ENCODE data around the gene MCF2L2.
"Not testable (repeated sequence)": the region's sequence is repeated elsewhere in the genome, so short reads cannot be mapped to it uniquely, and the experiment has no call there.

MCF2L2 gene

DNA sequence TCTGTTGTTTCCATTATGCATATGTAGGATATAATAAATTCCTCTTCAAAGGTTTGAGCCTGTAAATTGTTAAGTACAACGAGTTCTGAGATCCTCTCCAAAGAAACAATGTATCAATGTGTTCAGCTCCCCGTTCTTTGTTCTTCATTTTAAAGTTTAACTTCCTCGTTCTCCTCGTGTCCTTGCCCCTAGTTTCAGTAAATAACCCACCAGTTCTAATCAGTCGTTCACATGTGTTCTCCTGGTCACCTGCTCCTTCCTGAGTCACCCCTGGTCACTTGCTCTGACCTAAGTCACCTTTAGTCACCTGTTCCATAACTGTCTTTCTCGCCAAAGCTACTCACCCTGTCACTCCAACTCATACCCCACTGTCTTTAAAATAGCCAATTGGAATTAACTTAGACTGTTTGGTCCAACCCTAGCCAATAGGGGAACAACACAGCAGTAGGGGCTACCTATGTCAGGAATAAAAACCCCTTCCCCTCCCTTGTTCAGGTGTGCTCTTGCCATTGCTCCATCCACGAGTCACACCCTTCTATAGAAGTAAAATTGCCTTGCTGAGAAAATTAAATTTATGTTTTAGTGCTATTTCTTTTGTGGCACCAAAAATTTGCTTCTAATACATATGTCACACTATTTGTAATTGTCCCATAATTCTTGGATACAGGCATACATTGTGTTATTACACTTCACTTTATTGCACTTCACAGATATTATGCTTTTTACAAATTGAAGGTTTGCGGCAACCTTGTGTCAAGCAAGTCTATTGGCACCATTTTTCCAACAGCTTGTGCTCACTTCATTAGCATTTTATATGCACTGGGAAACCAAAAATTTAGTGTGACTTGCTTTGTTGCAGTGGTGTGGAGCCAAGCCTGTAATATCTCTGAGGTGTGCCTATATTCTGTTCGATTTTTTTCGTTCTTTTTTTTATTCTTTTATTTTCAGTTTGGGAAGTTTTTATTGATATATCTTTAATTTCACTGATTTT, 15.3 kb upstream of the MCF2L2 start:
- no peak for DNase-seq

DNA sequence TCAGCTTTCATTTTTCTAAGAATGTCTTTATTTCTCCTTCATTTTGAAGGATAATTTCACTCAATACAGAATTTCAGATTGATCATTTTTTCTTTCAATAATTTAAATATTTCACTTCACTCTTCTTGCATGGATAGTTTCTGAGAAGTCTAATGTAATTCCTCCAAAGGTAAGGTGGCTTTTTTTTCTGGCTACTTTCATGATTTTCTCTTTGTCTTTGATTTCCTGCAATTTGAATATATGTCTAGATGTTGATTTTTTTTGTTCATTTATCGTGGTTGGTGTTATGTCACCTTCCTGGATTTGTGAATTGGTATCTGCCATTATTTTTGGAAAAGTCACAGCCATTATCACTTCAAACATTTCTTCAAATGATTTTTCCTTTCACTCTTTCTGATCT, 14.6 kb upstream of the MCF2L2 start:
- DNase-seq: no peak

DNA sequence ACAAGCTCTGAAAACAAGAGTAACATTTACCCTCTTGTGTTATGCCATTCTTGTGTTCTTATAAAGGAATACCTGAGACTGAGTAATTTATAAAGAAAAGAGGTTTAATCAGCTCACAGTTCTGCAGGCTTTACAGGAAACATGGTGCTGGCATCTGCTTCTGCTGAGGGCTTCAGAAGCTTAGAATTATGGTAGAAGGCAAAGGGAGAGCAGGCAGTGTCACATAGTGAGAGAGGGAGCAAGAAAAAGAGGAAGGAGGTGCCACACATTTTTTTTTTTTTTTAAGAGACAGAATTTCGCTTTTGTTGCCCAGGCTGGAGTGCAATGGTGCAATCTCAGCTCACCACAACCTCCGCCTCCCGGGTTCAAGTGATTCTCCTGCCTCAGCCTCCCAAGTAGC, 12.1 kb upstream of the MCF2L2 start:
- not testable (repeated sequence) for DNase-seq

DNA sequence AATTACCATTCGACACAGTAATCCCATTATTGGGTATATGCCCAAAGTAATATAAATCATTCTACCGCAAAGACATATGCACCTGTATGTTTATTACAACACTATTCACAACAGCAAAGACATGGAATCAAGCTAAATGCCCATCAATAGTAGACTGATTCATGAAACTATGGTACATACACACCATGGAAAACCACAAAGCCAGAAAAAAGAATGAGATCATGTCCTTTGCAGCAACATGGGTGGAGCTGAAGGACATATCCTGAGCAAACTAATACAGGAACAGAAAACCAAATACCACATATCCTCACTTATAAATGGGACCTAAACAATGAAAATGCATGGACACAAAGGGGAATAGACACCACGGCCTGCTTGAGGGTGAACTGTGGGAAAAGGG, 11.1 kb upstream of the MCF2L2 start:
- DNase-seq: no peak

DNA sequence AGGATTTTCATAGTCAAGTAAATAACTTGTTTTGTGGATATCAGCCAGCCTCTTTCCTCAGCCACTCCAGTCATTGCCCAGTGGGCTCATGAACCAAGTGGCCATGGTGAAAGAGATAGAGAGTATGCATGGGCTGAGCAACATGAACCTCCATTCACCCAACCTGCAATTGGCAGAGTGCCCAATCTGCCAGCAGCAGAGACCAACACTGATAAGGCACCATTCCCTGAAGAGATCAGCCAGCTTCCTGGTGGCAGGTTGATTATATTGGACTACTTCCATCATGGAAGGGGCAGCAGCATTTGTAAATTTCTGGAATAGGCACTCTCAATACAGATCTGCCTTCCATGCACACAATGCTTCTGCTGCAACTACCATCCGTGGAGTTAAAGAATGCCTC, 10.3 kb upstream of the MCF2L2 start:
- DNase-seq: peak; percentile 65

DNA sequence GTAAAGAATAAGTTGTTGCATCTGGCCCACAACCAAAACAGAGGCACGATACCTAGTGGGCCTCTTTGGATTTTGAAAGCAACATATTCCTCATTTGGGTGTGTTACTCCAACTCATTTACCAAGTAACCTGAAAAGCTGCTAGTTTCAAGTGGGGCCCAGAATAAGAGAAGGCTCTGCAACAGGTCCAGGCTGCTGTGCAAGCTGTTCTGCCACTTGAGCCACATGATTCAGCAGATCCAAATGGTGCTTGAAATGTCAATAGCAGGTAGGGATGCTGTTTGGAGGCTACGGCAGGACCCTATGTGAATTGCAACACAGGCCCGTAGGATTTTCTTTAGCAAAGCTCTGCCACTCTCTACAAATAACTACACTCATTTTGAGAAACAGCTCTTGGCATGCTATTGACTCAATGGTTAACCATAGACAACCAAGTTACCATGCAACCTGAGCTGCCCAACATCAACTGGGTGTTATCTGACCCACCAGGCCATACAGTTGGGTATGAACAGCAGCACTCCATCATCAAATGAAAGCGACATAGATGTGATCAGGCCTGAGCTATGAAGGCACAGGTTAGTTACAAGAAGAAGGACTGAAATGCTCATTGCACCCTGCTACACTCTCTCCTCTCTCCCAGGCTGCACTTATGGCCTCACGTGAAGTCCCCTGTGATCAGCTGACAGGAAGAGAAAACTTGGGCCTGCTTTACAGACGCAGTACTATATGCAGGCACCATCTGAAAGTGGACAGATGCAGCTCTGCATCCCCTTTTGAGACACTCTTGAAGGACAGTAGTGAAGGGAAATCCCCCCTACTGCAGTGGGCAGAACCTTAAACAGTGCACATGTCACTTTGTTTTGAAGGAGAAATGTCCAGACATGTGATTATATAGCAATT, 9.5 kb upstream of the MCF2L2 start:
- DNase-seq: no peak

DNA sequence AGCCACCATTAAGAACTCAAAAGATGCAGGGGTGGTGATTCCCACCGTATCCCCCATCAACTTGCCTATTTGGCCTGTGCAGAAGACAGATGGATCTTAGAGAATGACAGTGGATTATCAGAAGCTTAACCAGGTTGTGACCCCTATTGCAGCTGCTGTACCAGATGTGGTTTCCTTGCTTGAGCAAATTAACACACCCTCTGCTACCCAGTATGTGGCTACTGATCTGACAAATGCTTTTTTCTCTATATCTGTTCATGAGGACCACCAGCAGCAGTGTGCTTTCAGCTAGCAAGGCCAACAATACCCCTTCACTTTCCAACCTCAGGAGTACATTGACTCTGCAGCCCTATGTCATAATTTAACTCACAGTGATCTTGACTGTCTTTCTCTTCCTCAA, 8.6 kb upstream of the MCF2L2 start:
- DNase-seq: no peak

DNA sequence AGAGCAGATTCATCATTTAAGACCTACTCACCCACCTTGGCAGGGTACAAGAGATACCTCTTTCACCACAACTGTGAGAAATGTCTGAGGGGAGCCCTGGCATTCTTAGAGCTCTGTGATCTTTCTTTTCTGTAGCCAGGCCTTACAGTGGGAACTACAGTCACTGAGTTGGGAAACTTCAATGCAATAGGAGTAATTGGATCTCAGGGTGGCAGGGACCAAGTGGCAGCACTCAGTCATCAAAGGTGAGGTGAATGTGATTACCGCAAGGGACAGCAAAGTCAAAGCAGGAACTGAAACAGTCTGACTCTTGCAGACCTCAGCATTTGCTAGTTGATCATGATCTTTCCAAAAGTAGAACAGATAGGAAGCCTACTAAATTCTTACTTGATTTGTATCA, 7.2 kb upstream of the MCF2L2 start:
- no peak for DNase-seq

DNA sequence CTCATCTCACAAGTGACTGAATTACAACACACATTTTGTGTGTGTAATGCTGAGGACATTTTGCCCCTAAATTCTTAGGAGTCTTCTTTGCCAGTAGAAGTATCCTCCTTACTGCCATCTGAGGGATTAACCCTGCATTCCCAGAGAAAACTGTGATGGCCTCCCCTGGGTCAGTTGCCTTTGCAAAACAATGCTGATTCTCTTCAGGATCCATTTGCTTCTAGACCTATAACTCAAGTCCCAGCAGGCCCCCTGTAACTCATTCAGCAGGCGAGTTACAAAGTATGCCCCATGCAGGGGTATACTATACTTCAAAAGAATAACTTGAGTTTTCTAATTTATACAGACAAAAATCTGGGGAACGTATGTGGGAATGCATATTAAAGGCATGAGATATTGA, 6.6 kb upstream of the MCF2L2 start:
- no peak for DNase-seq

DNA sequence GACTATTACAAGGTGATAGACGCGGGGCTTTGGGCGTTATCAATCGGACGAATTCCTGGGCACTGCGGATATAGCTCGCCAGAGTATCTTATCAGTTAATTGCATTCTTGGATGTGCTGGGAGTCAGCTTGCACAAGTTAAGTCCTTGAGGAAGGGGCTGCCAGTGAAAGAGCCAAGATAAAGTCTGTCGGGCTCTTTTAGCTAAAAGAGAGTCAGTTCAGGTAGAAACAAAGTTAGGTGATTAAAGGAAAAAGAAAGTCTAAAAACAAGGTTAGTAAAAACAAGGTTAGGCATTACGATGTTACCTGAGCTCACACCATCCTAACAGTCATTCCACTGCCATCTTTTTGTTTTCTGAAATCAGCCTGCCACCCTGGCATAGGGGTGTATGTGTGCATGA, 6.1 kb upstream of the MCF2L2 start:
- DNase-seq: no peak

DNA sequence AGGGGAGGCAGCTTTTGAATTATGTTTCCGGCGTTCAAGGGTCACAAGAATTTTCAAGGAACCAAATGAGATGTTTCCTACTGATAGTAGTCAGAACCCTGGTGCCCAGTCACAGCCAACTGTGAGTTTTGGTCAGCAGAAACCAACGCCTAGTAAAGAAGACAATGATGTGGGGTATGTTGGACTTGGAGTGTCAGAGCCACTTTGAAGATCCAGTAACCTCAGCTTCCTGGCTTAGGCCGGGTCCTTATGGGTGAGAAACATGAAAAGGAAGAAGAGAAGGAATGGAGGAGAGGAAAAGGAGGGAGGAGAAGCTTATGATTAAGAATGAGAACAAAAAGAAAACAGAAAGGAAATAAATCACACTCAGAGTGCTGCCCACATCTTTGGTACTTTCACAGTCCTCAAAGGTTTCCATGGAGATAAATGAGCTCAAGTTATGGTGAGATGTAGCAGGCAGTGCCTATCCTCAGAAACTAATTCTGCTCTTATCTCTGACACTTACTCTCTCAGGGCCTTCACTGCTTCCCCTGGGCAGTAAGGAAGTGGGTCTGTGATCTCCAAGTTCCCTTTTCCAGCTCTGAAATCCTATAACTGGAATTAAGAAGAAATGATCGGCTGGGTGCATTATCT, 2.0 kb upstream of the MCF2L2 start:
- no peak for DNase-seq

DNA sequence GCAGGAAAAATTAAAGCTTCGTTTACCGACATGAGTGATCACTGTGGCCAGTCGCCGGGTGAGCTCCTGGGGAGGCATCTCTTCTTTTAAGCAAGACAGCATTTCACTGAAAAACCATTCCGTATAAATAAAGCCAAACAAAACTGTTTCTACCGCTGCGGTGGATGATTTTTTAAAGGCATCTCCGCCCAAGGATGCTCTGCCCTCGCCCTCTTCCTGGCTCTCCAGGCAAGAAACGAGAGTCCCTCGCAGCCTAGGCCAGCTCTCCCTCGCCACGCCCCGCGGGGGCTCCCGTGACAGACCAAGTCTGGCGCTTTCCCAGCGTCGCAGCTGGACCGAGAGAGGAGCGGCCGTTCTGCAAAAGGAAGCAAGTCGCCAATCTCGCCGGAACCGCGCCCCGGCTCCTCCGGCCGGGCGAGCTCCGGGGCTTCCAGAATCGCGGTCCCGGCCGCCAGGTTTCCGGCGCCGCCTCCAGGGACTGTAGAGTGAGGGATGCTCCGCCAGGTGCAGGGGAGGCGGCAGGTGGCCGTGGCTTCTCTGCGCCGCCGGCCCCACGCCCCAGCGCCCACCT, 458 bp downstream of the MCF2L2 start:
- DNase-seq: peak; percentile 77

DNA sequence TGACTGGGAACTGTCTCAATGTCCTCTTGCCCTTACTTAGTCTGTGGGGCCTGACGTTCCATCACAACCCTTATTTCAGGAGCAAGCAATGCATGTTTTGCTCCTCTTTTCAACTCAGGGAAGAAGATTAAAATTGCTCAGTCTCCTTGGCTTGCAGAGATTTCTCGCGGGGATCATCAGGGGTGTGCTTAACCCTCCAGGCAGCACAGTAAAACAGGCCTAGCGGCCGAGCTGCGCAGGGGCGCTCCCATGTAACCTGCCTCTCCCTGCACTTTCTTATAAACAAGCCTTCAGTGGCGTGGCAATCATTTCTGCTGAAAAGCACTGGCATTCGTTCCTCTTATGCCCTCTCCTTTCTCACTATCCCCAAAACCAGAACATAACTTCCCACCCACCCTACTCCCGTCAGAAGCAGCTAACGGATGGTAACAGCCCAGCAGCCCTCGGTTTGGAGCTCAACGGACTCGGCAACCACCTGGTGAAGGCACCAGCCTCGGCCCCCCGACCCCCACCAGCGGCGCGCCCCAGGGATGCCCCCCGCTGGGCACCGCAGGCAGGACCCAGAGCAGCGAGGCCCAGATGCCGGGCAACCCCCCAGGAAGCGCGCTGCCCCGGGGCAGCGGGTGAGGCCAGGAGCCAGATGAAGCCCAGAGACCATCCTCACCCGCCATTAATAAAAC, 1.1 kb downstream of the MCF2L2 start:
- no peak for DNase-seq

DNA sequence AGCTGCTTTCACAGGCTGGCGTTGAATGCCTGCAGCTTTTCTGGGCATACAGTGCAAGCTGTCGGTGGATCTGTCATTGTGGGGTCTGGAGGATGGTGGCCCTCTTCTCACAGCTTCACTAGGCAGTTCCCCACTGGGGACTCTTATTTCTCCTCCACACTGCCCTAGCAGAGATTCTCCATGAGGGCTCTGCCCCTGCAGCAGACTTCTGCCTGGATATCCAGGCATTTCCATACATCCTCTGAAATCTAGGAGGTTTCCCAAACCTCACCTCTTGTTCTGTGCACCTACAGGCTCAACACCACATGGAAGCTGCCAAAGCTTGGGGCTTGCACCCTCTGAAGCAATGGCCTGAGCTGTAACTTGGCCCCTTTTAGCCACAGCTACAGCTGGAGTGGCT, 9.6 kb downstream of the MCF2L2 start:
- not testable (repeated sequence) for DNase-seq

DNA sequence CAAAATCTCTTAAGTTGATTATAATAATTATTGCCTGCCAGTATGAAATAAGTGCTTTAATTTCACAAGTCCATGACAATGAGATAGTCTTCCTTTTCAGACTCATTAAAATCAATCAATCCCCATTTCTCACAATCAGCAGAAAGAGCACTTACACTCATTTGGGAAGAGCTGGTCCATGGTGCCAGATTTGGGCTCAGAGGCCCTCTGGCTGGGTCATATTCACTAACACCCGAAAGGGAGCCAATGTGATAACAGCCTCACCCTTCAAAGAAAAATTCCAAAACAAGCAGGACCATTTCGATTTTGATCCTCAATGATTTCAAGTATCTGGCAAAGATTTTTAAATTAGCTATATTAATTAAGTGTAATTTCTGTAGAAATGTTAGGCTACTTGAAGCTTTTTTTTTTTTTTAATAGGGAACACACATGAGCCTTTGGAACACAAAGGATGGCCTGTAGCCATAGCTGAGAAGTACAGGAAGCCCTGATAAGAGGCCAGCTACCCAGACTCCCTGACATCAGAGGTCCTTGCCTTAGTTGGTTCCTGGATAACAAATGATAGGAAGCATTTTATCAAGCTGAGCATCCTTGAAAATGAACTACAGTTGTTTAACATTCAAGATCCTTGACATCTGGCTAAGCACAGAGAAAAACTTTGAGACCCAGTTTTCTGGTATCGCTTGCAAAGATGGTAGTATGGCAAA, 17.1 kb downstream of the MCF2L2 start:
- DNase-seq: no peak

DNA sequence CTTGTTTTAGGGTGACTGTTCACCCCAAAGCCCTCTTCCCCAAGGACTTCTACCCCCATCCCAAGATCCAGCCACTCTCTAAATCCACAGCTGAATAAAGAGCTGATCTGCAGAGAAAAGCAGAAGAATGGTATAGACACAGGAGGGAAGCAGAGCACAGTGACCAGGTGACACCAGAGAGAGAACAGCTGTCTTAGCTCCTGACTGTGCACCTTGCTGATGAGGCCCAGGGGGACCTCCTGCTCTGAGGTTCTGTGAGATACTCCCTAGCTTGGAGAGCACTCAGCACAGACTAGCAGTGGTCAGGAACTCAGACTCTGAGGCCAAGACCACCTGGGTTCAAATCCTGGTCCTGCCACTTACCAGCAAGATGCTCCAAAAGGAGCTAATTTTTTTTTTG, 17.7 kb downstream of the MCF2L2 start:
- no peak for DNase-seq

DNA sequence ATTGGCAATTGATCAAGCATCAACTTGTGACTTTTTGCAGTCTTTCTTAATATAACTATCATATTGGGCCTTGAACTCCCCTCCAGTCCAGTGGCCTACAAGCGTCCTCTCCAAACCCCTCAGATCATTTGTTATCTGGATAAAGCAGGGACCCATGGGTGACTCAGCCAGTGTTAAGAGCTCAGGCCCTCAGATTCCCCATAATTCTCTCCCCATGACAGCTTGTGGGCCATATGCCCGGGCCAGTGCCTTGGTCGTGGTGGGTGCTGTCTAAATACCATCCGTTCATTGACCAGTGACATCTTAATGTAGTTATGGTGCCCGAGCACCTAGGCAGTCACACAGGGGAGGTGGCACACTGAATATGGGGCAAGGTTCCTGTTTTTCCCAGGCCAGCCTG, 18.1 kb downstream of the MCF2L2 start:
- DNase-seq: no peak

DNA sequence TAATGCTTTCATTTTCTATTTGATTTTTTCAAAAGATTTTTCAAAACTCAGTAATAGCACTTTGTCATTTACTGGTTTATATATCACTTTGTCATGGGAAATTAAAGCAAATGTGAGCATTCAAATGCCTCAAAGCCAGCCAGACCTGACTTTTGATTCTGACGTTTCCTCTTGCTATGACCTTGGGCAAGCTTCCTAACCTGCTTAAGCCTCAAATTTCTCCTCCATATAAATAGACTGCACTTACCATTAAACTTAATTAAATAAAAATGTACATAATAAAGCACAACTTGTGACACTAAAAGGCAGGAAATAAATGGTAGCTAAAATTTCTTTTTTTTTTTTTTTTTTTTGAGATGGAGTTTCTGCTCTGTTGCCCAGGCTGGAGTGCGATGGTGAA, 19.2 kb downstream of the MCF2L2 start:
- no peak for DNase-seq

DNA sequence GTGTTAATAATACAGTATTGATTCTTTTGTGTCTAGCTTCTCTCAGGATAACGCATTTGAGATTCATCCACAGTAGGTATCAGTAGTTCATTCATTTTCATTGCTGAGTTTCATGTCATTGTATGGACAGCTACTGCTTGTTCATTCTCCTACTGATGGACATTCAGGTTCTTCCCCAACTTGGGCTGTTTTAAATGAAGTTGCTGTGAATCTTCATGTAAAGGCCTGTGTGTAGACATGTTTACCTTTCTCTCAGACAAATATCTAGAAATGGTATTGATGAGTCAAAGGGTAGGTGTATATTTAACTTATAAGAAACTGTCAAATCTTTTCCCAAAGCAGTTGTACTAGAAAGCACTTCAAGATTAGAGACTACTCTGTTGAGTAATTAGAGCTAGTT, 26.7 kb downstream of the MCF2L2 start:
- no peak for DNase-seq

DNA sequence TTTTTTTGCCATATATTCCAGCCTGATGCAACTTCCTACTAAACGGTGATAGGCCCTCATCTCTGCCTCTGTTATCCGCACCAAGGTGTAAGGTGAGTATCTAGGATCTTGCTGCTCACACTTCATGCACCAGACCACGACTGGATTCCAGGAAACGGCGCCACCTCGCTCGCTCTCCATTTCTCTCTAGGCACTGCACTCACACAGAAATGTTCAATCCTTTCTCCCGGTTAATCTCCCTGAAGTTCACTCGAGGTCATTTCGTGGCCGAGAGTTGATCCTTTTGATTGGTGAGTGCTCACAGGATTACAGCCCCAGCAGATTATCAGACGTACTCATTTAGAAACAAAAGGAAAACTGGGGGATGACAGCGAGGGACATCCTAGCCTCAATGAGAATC, 28.1 kb downstream of the MCF2L2 start:
- no peak for DNase-seq

DNA sequence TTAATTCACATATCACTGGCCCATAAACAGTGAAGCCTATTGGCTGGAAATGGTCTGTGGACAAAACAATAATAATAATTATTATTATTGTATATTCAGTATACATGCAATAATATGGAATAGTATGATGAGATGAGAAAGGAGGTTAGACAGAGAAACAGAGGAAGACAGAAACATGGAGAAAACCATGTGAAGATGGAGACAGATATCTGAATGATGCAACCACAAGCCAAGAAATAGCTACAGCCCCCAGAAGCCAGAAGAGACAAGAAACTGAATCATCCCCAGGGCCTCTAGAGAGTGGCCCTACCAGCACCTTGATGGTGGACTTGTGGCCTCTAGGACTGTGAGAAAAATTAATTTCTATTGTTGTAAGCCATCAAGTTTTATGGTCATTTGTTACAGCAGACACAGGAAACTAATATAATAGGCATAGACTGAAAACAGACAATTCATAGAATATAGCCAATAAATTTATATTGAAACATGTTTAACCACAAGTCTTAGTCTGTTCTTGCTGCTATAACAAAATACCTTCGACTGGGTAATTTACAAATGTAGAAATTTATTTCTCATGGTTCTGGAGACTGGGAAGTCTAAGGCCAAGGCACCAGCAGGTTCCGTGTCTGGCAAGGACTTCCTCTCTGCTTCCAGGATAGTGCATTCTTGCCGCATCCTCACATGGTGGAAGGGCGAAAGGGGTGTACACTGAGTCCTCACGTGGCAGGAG, 31.6 kb downstream of the MCF2L2 start:
- DNase-seq: no peak

Measured in NCI-H2107 (cell line).